Nucleus accumbens (tissue), 56 donors: Measurements from ENCODE around the gene SPATA31D3.
"Not testable (repeated sequence)": the region's sequence is repeated elsewhere in the genome, so short reads cannot be mapped to it uniquely, and the experiment has no call there.

ENCODE experiments used
- DNase-seq, 56 donors: peaks; one replicate each; lab custom pipeline; 2025; lab: John Stamatoyannopoulos, UW

SPATA31D3 gene

DNA sequence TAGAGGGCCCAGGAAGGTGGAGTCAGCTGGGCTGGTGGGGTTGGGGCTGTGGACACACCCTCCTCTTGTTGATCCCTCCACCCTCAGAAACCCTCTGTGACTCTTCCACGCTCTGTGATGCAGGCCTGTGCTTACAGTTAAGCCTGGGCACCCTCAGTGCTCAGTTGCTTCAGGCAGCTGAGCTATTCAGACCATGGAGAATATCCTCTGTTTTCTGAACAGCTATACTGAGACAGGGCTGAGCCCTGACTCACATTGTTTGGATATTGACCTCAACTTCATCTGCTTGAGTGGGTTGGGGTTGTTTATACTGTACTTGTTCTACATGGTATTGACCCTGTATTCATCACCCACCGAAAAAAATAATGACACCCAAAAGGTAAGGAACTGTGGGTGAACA is at the start of gene SPATA31D3:
Gene SPATA31D3, plus strand, starts transcription at position 108 of the 400 bp plus-strand sequence. Its CDS starts 86 bp downstream, at position 194.
- not testable (repeated sequence) for DNase-seq

DNA sequence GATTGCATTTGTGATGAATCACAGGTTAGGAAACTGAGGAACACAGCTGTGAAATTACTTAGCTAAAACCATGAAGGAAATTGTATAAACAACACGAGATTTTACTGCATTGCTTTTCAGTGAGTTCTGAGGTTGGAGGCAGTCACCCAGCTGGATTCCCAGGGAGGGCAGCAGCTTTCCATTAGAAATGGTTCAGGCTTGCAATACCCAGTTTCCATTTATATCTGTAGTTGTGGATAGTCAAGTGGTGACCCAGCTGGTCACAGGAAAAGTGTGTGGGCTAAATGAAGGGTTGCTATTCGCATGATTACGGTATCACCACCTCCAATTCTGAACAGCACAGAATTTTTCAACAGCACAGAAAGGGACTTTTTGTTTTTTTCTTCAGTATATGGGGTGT is 49.4 kb upstream of the SPATA31D3 start:
- DNase-seq, result no peak

DNA sequence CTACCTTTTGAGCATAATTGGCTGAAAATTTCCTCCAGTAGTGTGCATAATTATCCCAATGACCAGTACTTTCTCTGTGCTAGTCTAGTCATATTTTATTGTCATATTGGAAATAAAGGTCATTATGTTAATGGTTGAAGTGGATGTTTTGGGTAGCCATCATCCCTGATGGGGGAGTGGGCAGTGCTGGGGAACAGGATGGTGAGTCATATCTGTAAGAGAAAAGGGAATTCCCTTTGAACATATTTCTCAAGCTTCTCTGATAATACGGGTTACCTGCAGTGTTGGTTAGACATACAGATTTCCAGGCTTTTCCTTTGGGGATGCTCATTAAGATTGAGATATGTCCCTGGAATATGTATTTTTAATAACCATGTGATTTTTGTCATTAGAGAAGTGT is 48.4 kb upstream of the SPATA31D3 start:
- no peak for DNase-seq

DNA sequence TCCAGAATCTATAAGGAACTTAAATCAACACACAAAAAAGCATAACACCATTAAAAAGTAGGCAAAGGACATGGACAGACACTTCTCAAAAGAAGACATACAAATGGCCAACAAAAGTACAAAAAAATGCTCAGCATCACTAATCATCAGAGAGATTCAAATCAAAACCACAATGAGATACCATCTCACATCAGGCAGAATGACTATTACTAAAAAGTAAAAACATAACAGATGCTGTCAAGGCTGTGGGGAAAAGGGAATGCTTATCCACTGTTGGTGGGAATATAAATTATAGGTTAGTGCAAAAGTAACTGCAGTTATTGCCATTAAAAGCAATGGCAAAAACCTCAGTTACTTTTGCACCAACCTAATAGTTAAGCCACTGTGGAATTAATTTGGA is 47.2 kb upstream of the SPATA31D3 start:
- DNase-seq, result no peak

DNA sequence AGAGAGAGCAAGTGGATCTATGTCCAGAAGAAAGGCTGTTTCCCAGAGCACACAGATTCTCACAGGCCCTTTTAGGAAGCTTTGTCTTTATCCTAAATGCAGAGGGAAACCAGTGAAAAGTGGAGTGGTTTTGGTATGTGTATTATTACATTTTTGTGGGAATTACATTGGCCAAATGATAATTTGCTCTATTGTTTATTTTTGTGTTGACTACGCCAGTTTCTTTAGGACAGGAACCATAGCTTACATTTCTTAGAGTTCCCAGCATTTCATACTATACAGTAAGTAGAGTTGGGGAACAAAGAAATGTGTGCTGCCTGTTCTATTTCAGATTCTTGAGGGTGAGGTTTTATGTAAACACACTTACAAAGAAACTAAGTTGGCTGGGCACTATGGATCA is 44.4 kb upstream of the SPATA31D3 start:
- DNase-seq, result no peak

DNA sequence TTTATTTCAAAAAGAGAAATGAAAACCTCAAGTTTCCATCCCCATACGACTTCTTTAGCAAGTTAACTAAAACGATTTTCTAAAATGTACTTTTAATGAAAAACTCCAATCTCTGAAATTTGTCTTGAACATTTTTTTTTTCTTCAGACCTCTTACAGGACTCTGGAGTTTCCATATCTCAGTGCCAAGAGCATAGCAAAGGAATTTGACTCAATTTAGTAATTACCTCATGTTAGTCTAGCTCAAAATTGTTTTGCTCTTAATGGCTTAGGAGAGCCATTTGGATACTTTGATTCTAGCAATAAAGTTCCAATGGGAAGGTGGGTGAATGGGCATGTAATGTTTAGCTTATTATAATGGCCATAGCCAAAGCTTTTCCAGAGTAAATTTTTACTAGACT is 41.1 kb upstream of the SPATA31D3 start:
- no peak for DNase-seq

DNA sequence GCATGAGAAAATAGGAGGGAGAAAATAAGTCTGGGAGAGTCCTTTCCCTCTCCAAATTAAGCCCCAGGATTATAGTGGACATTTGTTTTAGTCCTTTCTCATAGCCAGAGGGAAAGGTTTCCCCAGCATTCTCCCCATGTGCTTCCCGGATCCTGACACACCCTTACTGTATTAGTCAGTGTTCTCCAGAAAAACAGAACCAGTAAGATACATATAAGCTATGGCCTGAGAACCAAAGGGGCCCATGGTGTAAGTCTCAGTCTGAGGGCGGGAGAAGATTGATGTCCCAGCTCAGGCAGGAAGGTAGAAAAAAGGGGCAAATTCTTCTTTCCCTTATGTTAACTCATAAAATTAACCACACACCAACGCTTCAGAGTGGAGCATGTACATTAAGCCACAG is 40.7 kb upstream of the SPATA31D3 start:
- DNase-seq, result no peak

DNA sequence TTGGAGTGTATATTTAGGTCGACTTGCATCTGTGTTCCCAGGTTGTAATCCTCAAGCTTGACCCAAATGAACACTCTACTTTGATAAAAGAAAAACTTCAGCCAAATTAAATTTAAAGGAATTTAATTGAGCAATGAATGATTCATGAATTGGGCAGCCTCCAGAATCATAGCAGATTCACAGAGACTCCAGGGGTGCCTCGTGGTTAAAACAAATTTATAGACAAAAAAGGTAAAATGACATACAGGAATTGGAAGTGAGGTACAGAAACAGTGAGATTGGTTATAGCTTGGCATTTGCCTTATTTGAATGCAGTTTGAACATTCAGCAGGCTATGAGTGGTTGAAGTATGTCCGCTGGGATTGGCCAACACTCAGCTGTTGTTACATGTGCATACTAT is 36.6 kb upstream of the SPATA31D3 start:
- DNase-seq, result no peak

DNA sequence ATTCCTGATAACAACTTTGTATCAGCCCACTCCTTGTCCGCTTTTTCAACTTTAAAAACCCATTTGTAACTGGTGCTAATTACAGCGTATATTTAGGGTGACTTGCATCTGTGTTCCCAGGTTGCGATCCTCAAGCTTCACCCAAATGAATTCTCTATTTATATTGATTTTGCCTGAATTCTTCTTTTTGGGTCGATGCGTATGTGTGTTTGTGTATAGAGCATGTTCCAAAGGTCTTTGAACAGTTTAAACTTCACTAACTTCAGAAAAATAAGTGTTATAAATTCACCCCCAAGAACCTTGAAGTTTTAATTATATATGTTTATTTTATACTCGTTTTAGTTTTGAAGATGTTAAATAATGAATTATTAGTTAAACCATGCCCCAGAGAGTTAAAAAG is 31.2 kb upstream of the SPATA31D3 start:
- no peak for DNase-seq

DNA sequence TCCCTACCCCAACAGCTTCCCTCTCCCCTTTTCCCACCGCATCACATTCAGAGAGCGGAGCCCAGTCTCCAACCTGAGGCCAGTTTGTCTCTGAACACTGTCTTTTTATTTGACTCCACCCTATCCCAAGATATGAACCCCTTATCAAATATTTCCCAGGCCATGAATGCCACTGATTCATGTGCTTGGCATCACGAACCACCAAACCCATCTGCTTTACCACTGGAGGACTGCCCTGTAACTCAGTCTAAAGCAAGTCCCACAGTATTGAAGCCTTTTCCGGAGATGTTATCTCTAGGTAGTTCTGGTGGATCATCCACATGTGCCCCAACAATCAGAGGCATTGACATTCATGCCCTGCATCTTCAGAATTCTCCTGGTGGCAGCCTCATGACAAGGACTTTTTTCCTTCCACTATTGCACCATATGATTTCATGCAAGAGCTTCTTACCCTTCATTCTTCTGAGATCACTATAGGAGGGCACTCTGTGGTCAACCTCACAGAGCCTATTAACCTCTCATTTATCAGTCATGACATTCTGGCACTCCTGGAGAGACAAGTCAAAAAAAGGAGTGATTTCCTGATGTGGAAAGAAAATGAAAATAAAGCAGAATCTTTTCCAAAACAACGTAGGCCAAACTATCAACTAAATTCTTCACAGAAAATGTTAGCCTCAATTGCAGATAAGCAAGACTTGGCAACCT is 27.3 kb upstream of the SPATA31D3 start:
- no peak for DNase-seq

DNA sequence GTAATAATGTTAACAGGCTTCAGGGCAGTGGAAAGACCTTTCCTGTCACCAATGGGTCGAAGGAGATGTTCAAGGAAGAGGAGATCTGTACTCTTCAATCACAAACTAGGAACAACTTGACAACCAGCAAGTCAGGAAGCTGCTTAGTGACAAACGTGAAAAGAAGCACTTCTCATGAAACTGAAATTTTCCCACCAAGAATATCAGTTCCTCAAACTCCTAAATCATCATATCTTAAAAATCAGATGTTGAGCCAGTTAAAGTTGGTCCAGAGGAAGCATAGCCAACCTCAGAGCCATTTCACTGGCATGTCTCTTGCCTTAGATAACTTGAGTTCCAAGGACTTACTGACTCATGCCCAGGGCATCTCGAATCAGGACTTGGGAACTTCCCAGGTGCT is 24.8 kb upstream of the SPATA31D3 start:
- DNase-seq, result not testable (repeated sequence)

DNA sequence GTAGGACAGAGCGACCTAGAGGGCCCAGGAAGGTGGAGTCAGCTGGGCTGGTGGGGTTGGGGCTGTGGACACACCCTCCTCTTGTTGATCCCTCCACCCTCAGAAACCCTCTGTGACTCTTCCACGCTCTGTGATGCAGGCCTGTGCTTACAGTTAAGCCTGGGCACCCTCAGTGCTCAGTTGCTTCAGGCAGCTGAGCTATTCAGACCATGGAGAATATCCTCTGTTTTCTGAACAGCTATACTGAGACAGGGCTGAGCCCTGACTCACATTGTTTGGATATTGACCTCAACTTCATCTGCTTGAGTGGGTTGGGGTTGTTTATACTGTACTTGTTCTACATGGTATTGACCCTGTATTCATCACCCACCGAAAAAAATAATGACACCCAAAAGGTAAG is 15.0 kb upstream of the SPATA31D3 start, which contains the start of gene SPATA31D4:
Gene SPATA31D4, plus strand, starts transcription at position 124 of the 400 bp plus-strand sequence. Its CDS starts 86 bp downstream, at position 210.
- DNase-seq, result not testable (repeated sequence)

DNA sequence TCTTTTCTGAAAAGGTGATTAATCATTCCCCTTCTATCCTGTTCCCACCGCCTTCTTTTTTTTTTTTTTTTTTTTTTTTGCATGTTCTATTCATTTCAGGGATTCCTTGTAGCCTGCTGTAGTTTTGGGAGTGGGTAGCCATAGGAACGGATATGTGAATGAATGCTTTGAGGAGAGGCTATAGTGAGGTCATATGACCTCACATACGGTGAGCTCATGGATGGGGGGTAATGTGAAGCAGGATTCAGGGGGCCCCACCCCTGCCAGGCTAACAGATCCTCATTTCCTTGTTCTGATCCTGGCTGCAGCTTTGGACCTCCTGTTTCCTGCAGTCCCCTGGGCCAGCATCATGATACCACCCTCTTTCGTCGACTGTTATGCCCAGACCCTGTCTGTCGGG is 13.2 kb upstream of the SPATA31D3 start:
- not testable (repeated sequence) for DNase-seq

DNA sequence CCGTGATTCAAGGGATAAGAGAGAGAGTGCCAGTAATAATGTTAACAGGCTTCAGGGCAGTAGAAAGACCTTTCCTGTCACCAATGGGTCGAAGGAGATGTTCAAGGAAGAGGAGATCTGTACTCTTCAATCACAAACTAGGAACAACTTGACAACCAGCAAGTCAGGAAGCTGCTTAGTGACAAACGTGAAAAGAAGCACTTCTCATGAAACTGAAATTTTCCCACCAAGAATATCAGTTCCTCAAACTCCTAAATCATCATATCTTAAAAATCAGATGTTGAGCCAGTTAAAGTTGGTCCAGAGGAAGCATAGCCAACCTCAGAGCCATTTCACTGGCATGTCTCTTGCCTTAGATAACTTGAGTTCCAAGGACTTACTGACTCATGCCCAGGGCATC is 9.8 kb upstream of the SPATA31D3 start:
- not testable (repeated sequence) for DNase-seq

DNA sequence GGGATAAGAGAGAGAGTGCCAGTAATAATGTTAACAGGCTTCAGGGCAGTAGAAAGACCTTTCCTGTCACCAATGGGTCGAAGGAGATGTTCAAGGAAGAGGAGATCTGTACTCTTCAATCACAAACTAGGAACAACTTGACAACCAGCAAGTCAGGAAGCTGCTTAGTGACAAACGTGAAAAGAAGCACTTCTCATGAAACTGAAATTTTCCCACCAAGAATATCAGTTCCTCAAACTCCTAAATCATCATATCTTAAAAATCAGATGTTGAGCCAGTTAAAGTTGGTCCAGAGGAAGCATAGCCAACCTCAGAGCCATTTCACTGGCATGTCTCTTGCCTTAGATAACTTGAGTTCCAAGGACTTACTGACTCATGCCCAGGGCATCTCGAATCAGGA is 5.3 kb downstream of the SPATA31D3 start:
- not testable (repeated sequence) for DNase-seq

DNA sequence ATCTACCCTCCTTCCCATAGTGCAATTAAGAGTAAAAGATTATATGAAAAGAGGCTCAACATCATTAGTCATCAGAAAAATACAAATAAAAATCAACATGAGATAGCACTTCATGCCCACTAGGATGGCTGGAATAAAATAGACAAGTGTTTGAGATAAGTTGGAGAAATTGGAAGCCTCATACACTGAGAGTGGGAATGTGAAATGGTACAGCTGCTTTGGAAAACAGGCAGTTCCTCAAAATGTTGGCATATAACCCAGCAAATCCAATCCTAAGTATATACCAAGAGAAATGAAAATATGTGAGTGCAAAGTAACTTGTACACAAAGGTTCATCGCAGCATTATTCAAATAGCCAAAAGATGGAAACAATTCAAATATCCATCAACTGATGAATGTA is 9.8 kb downstream of the SPATA31D3 start:
- no peak for DNase-seq

DNA sequence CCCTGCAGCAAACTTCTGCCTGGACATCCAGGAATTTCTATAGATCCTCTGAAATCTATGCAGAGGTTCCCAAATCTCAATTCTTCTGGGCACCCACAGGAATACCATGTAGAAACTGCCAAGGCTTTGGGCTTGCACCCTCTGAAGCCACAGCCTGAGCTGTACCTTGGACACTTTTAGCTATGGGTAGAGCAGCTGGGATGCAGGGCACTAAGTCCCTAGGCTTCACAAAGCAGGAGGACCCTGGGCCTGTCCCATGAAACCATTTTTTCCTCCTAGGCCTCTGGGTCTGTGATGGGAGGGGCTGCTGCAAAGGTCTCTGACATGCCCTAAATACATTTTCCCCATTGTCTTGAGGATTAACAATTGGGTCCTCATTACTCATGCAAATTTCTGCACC is 12.3 kb downstream of the SPATA31D3 start:
- no peak for DNase-seq

DNA sequence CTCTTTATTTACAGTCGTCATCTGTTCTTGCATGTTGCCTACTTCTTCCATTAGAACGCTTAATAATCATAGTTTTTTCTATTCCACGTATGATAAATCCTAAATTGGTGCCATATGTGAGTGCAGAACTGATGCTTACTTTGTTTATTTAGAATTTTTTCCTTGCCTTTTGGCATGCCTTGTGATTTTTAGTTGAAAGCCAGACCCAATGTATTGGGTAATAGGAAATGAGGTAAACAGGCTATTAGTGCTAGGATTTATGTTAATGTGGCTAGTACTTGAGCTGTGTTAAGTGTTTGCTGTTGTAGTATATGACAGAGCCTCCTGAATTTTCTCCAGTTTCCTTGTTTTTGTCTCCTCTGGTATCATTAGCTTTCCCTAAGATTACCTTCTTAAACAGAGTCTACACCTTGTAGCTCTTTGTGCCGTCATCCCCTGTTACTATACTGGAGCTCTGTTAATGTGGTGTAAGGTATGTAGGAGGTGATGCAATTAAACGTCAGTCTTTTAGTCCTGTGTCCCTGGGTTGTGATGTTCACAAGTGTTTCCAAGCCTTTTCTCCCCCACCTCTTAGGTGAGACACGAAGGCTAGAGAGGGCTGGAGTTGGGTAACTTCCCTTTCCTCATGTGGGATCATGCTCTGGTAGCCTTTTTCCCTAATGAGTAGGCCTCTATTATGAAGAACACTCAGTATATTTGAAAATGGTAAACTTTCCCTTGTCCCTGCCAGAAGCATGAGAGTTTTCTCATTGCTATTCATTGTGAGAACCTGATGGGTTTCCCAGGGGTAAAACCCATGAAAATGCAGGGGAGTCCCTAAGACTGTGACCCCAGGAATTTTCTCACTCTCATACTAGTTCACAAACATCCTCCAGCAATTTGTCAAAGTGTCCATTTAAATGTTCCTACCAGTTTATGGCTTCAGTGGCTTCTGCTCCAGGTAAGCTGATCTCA is 21.2 kb downstream of the SPATA31D3 start:
- DNase-seq, result no peak

DNA sequence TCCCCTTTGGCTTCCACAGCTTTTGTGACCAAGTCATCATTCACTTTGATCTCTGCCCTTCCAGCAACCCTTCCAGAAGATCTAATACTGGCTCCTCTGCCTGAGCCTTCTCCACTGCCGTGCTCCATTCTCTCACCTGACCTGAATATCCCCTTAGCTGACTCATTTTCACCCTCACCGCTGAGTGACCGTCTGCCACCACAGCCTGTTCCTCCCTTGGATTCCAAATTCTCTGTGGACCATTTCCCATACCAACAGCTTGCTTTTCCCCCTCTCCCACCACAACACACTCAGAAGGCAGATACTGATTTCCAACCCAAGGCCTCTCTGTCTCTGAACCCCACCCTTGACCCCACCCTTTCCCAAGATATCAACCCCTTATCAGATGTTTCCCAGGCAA is 24.7 kb downstream of the SPATA31D3 start:
- no peak for DNase-seq

DNA sequence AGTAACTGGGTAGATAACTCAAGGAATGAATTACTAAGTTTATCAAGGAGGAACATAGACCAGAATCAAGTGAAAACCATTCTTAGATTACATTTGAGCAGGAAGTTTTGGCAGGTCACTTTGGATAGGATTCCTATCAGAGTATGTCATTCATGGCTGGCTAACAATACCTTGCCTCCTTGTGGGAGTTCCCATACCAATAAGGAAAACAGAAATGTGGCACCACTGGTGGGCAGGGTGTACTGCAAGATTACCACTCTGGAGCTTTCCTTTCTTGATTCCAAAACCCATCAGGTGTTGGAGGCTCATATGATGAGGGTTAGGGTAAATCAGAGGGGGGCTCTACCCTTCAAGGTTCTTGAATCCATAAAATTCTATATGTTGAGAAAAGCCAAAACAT is 26.7 kb downstream of the SPATA31D3 start:
- DNase-seq, result no peak

DNA sequence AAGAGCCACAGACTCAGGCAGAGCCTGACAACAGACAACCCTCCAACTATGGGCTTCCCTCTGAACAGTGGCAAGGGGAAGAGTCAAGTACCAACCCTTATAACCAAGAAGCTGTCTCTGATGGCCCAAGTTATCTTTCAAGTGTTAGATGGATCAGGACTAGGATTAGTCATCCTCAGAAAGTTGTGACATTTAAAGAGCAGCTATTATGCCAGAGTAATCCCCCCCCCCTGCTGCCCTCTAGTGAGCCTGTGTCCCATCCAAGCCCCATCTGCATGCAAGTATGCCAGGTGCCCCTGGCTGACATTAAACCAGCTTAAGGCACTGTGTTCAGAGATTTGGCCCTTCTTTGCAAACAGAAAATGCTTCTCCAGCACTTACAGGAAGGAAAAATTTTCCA is 28.4 kb downstream of the SPATA31D3 start:
- DNase-seq, result no peak

DNA sequence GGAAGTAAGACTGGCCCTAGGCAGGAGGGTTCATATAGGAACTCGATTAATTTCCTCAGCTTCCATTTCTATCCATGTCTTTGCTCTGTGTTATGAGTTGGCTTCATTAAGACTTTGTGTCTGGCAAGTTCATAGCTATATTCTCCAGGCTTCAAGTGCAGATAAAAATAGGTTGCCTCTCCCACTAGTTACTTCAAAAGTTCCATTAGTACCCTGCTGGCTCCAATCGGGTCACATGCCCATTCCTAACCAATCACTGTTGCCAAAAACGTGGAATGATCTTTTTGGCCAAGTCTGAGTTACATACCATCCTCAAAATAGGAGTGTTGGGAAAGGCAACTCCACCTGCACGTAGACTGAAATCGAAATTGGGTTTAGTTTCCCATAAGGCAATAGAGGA is 31.5 kb downstream of the SPATA31D3 start:
- DNase-seq, result no peak
